Measurements from ENCODE around the gene GLYATL1B. TPM values are rescaled to one million over a fixed set of nuclear protein-coding genes. Genes with fewer than 3 reads are reported as not detected.
"Not testable (repeated sequence)": the region's sequence is repeated elsewhere in the genome, so short reads cannot be mapped to it uniquely, and the experiment has no call there.

Gene GLYATL1B
- polyA plus RNA-seq (2012; ENCODE audit: insufficient read depth, insufficient read length): not detected

- DNase-seq (ENCODE audit: low read depth, low spot score); H3K4me3 ChIP-seq (ENCODE audit: low read length): not testable (repeated sequence)
Measured at GRCh38 chr11:59086007-59086406, at the start of gene GLYATL1B. Gene GLYATL1B, plus strand, starts transcription at chr11:59086307. Its CDS starts 0 bp downstream, at chr11:59086307.

DNA sequence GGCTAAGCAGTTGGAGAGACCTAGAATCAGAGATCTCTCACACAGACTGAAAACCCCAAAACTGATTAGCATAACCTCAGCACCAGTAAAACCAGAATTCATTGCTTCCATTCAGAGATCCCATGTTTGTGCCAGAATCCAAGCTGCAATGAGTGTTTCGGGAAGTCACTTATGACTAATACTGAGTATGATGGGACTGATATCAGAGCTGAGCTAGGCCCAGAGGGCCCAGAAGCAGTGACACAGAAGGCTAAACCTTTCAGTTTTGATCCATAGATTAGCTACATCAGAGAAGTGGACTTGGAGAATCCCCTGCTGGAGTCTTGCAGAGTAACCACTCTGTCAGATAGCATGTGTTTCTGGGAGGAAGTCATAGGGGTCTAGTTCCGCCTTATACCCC is 49.6 kb upstream of the GLYATL1B start:
- not testable (repeated sequence) for DNase-seq (ENCODE audit: low read depth, low spot score); H3K4me3 ChIP-seq (ENCODE audit: low read length)

DNA sequence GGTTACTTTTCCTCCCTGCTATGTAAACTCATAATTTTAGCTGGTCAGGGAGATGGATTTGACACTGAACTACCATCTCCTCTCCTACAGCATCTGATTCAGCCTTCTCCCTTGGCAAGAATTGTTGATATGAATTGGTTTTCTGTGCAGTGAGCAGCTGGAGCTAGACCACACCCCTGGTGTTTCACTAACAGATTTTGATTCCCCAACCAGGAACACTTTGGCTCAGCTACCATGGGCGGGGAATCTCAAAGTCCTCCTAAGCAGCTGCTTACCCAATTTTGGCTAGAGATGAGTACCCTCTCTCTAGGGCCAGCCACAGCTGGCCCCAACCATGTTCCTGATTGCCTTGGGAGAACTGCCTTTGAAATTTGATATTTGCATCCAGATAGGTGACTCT is 48.7 kb upstream of the GLYATL1B start:
- DNase-seq (ENCODE audit: low read depth, low spot score); H3K4me3 ChIP-seq (ENCODE audit: low read length): not testable (repeated sequence)

DNA sequence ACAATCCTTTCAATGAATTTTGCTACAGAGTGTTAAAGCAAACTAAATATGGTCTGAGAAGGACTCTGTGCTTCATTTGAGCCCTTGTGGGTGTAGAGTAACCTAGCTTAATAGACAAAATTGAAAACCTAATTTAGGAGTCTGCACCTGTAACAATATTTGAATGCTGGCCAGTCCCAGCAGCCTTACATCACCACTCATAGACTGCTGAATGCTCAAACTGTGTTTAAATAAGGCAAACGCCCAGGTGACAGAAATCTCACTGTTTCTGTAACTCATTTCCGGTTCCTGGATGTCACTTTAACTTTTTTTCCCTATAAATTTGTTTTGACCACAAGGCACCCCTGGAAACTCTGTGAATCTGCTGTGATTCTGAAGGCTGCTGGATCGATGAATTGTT is 45.5 kb upstream of the GLYATL1B start:
- no peak for DNase-seq (ENCODE audit: low read depth, low spot score)
- H3K4me3 ChIP-seq (ENCODE audit: low read length): no peak overlapping the region

DNA sequence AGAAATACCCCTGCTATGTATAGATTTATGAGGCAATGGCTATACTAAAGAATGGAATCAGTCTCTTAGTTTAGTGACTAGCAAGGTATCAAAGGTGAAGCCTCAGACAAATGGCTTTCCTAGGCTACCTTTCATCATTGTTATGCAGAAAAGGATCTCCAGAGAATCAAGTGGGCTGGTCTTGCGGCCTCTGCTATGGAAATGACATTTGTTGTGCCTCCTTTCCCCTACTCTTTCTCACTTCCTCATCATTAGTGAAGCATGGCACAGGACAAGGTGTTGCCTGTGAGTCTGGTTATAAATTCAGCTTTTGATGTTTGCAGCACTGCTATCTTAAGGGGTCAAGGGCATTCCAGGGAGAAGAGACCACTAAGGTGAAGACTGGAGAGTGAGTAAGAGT is 34.7 kb upstream of the GLYATL1B start:
- H3K4me3 ChIP-seq (ENCODE audit: low read length): not testable (repeated sequence)

GRCh38 chr11:59052355-59052754 is 33.8 kb upstream of the GLYATL1B start:
- not testable (repeated sequence) for DNase-seq (ENCODE audit: low read depth, low spot score)

More for the DNA sequence above, 34.7 kb upstream of the GLYATL1B start:
- DNase-seq (ENCODE audit: low read depth, low spot score): not testable (repeated sequence)

GRCh38 chr11:59053387-59053786 is 32.7 kb upstream of the GLYATL1B start:
- DNase-seq (ENCODE audit: low read depth, low spot score): peak; percentile 63
- no peak overlapping the region for H3K4me3 ChIP-seq (ENCODE audit: low read length)

More at GRCh38 chr11:59052355-59052754, 33.8 kb upstream of the GLYATL1B start:
- not testable (repeated sequence) for H3K4me3 ChIP-seq (ENCODE audit: low read length)

GRCh38 chr11:59058120-59059033 is 27.7 kb upstream of the GLYATL1B start:
- not testable (repeated sequence) for H3K4me3 ChIP-seq (ENCODE audit: low read length)
- peak; percentile 83 for DNase-seq (ENCODE audit: low read depth, low spot score)

DNA sequence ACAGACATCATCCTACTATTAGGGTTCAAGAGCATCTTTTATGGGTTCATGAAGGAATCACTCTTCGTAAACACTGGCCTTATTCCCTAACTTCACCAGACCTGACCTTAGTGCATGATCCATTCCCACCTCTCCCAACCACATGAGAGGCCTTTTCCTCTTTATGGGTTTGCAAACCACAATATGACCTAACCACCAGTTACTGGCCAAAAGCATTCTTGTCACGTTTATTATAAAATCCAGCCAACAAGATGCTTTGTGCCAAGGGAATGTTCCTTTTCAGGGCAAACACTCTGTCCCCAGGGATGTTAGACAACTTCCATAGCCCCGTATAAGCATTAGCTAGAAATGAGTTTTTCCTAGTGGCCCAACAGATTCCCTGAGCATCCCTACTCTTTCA is 26.0 kb upstream of the GLYATL1B start:
- H3K4me3 ChIP-seq (ENCODE audit: low read length); DNase-seq (ENCODE audit: low read depth, low spot score): not testable (repeated sequence)

DNA sequence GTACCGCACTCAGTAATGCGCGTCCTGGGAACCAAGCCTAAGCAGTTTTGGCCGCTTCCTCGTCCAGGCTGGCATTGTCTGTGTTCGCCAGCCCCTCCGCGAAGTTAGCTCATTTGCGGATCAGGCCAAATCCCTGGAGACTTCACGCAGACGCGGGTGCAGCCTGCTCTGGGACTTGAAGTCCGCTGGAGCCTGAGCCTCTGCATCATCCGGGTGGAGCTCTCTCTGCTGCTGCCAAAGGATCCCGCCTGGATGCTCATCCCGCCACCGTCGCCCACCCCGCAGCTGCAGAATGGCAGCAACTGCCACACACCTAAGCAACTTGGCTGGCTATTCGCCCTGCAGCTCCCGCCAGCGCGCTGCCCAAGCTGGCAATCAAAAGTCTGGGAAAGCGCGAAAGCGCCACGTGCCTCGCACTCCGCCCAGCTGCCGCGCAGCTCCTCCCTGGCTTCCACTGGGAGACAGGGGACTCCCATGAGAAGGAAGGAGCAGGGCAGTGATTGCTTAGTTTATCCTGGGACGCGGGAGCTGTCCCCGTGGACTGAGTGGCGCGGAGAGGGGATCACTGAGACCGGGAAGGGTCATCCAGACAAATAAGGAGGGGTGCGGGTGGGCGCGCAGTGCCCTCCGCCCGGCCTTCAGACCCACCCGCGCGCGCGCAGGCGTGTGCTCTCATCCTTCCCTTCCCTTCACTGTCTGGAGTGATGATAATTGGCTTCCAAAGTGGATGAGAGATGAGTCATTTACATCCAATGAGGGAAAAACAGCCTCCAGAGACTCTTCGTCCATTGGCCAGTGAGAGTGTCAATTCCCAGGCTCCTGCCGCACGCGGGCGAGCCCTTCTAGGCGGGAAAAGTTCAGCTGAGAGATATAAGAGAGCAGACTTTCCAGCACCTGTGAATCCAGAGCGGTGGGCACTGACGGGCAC is 23.2 kb upstream of the GLYATL1B start:
- no peak overlapping the region for H3K4me3 ChIP-seq (ENCODE audit: low read length)
- DNase-seq (ENCODE audit: low read depth, low spot score): no peak

GRCh38 chr11:59063996-59064727 is 21.9 kb upstream of the GLYATL1B start:
- DNase-seq (ENCODE audit: low read depth, low spot score); H3K4me3 ChIP-seq (ENCODE audit: low read length): not testable (repeated sequence)

DNA sequence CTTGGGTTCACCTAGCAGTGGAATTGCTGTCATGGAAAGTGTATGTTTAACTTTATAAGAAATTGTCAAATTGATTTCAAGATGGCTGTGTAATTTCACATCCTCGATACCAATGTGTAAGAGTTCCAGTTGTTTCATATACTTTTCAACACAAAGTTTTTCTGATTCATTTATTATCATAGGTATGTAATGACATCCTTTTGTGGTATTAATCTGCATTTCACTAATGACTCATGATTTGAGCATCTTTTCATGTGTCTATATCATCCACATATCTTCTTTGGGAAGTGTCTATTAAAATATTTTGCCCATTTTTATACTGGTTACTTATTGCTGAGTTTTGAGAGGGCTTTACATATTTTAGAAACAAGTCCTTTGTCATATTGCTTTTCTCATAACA is 17.0 kb upstream of the GLYATL1B start:
- H3K4me3 ChIP-seq (ENCODE audit: low read length): no peak overlapping the region
- no peak for DNase-seq (ENCODE audit: low read depth, low spot score)

DNA sequence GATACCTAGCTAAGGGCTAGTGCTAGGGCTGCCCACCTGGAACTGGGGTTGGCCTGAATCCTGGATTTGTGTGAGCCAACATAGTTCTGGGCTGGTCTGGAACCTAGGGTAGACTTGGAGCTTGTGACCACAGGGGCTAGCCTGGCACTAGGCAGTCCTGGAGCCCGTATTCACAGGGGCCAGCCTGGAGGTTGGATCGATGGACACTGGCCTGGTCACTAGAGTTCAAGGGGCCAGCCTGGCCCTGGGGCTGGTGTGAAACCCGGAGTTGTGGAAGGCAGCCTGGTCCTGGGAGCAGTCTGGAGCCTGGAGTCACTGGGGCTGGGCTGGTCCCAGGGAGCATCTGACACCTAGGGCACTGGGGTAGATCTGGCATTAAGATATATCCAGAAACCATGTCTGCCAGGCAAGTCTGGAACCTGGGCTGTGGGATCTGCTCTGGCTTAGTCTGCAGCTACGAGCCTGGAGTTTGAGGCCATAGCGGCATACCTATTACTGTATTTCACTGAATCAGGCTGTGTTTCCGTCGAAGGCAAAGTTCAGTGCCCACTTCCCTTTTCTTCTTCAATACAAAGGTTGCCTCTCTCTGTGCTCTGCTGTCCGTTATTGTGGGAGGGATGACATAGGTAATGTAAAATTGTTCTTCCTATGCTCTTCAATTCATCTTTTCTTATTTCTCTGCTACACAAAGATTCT is 9.1 kb upstream of the GLYATL1B start:
- no peak overlapping the region for H3K4me3 ChIP-seq (ENCODE audit: low read length)
- no peak for DNase-seq (ENCODE audit: low read depth, low spot score)

GRCh38 chr11:59078435-59078834 is 7.7 kb upstream of the GLYATL1B start:
- no peak for DNase-seq (ENCODE audit: low read depth, low spot score)
- no peak overlapping the region for H3K4me3 ChIP-seq (ENCODE audit: low read length)

DNA sequence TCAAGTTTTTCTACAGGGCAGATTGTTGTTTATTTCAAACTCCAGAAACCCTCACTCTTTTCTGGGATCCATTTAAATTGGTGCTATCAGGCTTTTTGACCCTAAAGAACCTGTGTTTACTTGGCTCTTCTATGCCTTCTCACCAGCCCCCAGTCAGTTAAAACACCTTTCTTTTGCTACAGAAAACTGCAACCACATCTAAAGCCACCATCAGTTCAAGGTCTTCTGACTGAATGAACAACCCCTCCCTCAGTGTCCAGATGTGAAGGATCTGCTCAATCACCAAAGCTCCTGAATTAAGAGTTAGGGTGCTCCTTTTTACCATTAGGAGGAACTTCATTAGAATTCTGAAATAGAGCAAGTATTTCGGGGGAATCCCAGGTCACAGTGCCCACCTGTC is 7.0 kb upstream of the GLYATL1B start:
- peak; percentile 60 for DNase-seq (ENCODE audit: low read depth, low spot score)
- H3K4me3 ChIP-seq (ENCODE audit: low read length): no peak overlapping the region

DNA sequence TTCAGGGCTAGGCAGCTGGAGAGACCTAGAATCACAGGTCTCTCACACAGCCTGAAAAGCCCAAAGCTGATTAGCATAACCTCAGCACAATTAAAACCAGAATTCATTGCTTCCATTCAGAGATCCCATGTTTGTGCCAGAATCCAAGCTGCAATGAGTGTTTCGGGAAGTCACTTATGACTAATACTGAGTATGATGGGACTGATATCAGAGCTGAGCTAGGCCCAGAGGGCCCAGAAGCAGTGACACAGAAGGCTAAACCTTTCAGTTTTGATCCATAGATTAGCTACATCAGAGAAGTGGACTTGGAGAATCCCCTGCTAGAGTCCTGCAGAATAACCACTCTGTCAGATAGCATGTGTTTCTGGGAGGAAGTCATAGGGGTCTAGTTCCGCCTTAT is 5.7 kb upstream of the GLYATL1B start:
- DNase-seq (ENCODE audit: low read depth, low spot score); H3K4me3 ChIP-seq (ENCODE audit: low read length): not testable (repeated sequence)

DNA sequence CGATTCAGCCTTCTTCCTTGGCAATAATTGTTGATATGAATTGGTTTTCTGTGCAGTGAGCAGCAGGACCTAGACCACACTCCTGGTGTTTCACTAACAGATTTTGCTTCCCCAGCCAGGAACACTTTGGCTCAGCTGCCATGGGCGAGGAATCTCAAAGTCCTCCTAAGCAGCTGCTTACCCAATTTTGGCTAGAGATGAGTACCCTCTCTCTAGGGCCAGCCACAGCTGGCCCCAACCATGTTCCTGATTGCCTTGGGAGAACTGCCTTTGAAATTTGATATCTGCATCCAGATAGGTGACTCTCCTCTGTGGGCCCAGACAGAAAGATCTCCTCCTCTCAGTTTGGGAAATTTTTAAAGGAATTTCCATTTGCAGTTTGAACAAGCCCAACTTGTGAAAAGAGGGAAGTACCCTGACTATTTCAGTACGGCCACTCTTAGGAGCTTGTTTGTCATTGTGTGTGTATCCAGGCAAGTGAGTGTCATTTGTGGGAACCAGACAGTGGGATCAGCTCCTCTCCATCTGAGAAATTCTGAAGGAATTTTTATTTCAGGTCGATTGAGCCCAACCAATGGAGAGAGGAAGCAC is 4.6 kb upstream of the GLYATL1B start:
- not testable (repeated sequence) for DNase-seq (ENCODE audit: low read depth, low spot score); H3K4me3 ChIP-seq (ENCODE audit: low read length)

DNA sequence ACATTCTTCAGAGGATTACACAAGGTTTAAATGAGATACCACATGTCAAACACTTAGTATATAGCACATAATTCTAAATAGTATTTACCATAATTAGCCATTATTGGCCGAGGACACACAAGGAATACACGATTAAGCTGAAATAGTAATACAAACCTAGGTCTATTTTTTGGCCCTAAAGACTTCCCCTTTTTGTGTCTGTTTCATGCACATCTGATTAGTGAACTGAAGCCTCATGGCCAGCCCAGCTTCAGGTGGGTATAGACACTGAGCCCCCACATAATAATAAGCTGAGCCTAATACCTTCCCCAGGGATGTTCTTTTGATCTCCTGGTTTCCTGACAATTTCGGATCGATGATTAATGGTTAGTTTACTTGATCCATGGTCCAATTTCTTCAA is 2.1 kb downstream of the GLYATL1B start:
- DNase-seq (ENCODE audit: low read depth, low spot score): no peak
- no peak overlapping the region for H3K4me3 ChIP-seq (ENCODE audit: low read length)
